Activated naive CD4-positive, alpha-beta T cell treated with anti-CD3 and anti-CD28 coated beads, Interleukin-2, amount 50 U/mL, for 72 hours (primary cell): Measurements from ENCODE around the gene FAM24A. TPM values are rescaled to one million over a fixed set of nuclear protein-coding genes. Genes with fewer than 3 reads are reported as not detected.
"Not testable (repeated sequence)": the region's sequence is repeated elsewhere in the genome, so short reads cannot be mapped to it uniquely, and the experiment has no call there.

Experiments
- ATAC-seq, 2 donors: fragments of 150-1000 bp; cut with Tn5 transposase; 2 replicates each; pipeline ENCODE4 v1.10.0; 2021; ENCODE audit warnings: mild to moderate bottlenecking in 2 of 2, moderate library complexity in 2 of 2
- DNase-seq, 2 donors: peaks; one replicate each; pipeline ENCODE4 v3.0.0; 2021 to 2022; ENCODE audit warnings: low spot score in 2 of 2
- H3K27ac Mint-ChIP-seq, 2 donors: one replicate each; pipeline ENCODE4 v1.8.0; 2022; ENCODE audit warnings: mild to moderate bottlenecking in 2 of 2, mixed read lengths in 2 of 2
- H3K36me3 Mint-ChIP-seq, 2 donors: one replicate each; pipeline ENCODE4 v1.8.0; 2022; ENCODE audit warnings: mixed read lengths in 2 of 2
- H3K9me3 Mint-ChIP-seq, 2 donors: one replicate each; pipeline ENCODE4 v1.8.0; 2022; ENCODE audit warnings: mixed read lengths in 2 of 2
- total RNA-seq, 2 donors: library from RNA; stranded (reverse); gene quantifications; one replicate each; pipeline ENCODE4 v1.2.3, GENCODE V29; 2022

FAM24A gene, protein sequence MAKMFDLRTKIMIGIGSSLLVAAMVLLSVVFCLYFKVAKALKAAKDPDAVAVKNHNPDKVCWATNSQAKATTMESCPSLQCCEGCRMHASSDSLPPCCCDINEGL
- not detected for total RNA-seq

DNA sequence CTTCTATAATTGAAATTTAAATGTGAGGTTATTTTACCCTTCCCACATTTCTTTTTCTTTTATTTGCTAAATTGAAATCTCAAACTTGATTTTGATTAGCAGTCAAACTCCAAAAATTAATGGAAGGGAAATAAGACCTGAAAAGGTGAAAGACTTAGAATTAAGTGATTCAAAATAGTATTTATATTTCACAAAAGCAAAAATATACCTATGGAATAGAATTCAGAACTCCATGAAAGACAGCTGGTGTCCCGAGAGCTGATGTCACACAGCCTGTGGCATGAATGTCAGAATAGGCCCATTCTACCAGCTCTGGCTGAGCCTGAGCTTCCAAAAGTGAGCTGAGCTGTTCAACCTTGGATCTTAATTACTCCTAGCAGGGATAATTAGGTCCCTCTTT is at the start of gene FAM24A:
Gene FAM24A, plus strand, starts transcription at position 301 of the 400 bp plus-strand sequence. CDS start 1,025 bp downstream, outside the sequence.
- H3K36me3 Mint-ChIP-seq = no peaks in the 10 kb centered on the region
- DNase-seq (no peak), ATAC-seq (no peak)
- H3K27ac Mint-ChIP-seq = no peak within 1 kb of the TSS
- H3K9me3 Mint-ChIP-seq = peaks cover 4% of the 10 kb centered on the region in 2 donors

DNA sequence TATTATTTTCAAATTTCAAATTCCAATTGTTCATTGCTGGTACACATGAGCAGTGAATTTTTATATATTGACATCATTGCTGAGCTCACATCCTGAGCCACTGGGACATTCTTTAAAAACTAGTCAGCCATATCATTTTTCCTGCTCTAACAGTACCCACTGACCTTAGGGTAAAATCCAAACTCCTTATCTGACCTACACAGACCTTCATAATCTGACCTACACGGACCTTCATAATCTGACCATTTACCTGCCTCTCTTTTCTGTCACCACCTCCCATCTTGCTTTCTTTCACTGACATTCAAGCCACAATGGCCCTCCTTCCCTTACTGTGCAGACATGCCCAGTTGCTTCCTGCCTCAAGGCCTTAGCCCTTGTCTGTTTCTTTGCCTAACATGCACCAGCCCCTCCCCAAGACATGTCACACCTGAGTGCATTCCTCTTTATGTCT is 48.7 kb upstream of the FAM24A start:
- ATAC-seq (no peak), DNase-seq (no peak)
- H3K9me3 Mint-ChIP-seq = peaks cover 0 to 3% of the 10 kb centered on the region in 2 donors
- H3K27ac Mint-ChIP-seq = no peak overlapping the region
- H3K36me3 Mint-ChIP-seq = peaks cover 7 to 15% of the 10 kb centered on the region in 2 donors

DNA sequence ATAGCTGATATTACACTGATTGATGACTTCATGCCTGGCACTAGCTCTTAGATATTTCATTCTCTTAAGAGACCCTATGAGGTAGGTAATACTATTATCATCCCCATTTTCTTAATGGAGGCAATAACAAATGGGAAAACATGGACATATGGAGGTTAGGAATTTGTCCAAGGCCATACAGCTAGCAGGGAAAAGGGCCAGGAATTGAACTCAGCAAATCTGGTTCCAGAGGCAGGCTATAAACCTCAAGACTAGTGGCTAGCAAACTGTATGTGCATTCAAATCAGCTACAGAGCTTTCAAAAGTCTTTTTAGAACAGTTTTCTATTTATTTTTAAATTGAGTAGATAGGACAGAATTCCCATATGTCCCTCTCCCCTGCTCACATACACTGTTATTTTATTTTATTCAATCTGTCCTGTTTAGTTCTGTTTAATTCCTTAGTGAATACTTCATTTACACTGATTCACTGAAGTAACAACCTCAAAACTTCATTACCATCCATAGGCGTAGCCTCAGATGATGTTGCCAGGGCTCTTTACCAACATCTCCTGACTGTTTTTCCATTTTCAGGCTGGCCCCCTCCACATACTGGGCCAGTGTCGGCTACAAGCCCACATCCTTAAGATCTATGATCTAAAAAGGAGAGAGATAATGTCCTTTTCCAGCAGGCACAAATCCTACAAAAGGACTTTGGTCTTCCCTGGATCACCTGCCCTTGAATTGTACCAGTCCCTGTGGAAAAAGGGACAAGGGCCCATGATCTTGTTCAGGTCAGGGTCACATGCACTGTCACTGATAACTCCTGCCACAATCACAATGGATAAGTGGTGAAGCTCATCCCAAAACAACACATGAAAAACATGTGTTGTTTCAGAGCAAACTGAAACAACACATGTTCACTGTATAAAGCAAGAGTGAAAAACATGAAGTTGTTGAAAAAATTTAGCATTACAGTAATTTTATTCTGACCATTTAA is 46.9 kb upstream of the FAM24A start:
- ATAC-seq = no peak
- Mint-ChIP-seq H3K27ac (no peak overlapping the region), H3K36me3 (peaks cover 7 to 26% of the 10 kb centered on the region in 2 donors), H3K9me3 (peaks cover 0 to 10% of the 10 kb centered on the region in 2 donors)
- DNase-seq = no peak

DNA sequence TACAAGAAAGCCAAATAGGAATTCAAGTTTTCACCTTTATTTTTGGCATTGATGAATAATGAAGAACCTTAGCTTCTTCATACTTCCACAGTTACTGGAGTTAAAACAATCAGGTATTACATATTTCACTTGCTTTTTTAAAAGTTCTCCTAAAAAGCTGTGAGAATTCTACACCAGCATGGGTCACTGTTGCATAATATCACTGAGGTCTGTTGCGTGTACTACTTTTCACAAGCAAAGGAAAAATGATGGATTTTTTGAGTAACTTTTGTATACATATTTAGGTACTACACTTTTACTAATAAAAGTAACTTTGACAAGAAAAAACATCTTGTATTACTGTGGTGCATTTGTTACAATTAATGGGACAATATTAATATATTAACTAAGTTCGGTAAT is 46.2 kb upstream of the FAM24A start:
- H3K27ac Mint-ChIP-seq = no peak overlapping the region
- no peak for DNase-seq
- no peak for ATAC-seq
- peaks cover 3 to 27% of the 10 kb centered on the region in 2 donors for H3K36me3 Mint-ChIP-seq
- peaks cover 0 to 10% of the 10 kb centered on the region in 2 donors for H3K9me3 Mint-ChIP-seq

DNA sequence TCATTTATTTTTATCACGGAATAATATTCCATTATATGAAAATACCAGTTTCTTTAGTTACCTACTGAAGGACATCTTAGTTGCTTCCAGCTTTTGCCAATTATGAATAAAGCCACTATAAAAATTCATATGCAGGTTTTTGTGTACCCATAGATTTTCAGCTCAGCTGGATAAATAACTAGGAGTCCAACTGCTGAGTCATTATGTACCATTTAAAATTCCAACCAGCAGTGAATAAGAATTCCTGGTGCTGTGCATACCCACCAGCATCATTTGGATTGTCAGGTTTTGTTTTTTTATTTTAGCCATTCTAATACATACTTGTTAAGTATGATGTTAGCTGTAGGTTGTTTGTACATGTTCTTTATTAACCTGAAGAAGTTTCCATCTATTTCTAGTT is 45.5 kb upstream of the FAM24A start:
- DNase-seq (no peak), ATAC-seq (no peak)
- Mint-ChIP-seq H3K36me3 (peaks cover 0 to 33% of the 10 kb centered on the region in 2 donors), H3K9me3 (peaks cover 0 to 15% of the 10 kb centered on the region in 2 donors), H3K27ac (no peak overlapping the region)

DNA sequence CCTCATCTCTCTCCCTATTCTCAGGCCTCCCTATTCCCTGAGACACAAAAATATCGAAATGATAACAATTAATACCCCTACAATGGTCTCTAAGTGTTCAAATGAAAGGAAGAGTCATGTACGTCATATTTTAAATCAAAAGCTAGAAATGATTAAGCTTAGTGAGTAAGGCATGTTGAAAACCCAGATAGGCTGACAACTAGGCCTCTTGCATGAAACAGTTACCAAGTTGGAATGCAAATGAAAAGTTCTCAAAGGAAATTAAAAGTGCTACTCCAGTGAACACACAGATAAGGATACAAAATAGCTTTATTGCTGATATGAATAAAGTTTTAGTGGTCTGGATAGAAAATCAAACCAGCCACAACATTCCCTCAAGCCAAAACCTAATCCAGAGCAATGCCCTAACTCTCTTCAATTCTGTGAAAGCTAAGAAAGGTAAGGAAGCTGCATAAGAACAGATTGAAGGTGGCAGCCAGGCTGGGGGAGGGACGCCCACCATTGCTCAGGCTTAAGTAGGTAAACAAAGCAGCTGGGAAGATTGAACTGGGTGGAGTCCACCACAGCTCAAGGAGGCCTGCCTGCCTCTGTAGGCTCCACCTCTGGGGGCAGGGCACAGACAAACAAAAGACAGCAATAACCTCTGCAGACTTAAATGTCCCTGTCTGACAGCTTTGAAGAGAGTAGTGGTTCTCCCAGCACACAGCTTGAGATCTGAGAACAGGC is 43.5 kb upstream of the FAM24A start:
- DNase-seq, H3K27ac Mint-ChIP-seq, ATAC-seq: not testable (repeated sequence)
- H3K36me3 Mint-ChIP-seq = peaks cover 0 to 45% of the 10 kb centered on the region in 2 donors
- peaks cover 0 to 15% of the 10 kb centered on the region in 2 donors for H3K9me3 Mint-ChIP-seq

DNA sequence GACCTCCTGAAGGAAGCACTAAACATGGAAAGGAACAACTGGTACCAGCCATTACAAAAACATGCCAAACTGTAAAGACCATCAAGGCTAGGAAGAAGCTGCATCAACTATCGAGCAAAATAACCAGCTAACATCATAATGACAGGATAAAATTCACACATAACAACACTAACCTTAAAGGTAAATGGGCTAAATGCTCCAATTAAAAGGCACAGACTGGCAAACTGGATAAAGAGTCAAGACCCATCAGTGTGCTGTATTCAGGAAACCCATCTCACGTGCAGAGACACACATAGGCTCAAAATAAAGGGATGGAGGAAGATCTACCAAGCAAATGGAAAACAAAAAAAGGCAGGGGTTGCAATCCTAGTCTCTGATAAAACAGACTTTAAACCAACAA is 41.6 kb upstream of the FAM24A start:
- Mint-ChIP-seq H3K9me3 (peaks cover 0 to 17% of the 10 kb centered on the region in 2 donors), H3K36me3 (peaks cover under 1 to 56% of the 10 kb centered on the region in 2 donors)
- not testable (repeated sequence) for H3K27ac Mint-ChIP-seq, DNase-seq, ATAC-seq

DNA sequence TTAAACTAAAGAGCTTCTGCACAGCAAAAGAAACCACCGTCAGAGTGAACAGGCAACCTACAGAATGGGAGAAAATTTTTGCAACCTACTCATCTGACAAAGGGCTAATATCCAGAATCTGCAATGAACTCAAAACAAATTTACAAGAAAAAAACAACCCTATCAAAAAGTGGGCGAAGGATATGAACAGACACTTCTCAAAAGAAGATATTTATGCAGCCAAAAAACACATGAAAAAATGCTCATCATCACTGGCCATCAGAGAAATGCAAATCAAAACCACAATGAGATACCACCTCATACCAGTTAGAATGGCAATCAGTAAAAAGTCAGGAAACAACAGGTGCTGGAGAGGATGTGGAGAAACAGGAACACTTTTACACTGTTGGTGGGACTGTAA is 38.5 kb upstream of the FAM24A start:
- peaks cover 17 to 76% of the 10 kb centered on the region in 2 donors for H3K36me3 Mint-ChIP-seq
- peaks cover 0 to 26% of the 10 kb centered on the region in 2 donors for H3K9me3 Mint-ChIP-seq
- not testable (repeated sequence) for DNase-seq, ATAC-seq, H3K27ac Mint-ChIP-seq

DNA sequence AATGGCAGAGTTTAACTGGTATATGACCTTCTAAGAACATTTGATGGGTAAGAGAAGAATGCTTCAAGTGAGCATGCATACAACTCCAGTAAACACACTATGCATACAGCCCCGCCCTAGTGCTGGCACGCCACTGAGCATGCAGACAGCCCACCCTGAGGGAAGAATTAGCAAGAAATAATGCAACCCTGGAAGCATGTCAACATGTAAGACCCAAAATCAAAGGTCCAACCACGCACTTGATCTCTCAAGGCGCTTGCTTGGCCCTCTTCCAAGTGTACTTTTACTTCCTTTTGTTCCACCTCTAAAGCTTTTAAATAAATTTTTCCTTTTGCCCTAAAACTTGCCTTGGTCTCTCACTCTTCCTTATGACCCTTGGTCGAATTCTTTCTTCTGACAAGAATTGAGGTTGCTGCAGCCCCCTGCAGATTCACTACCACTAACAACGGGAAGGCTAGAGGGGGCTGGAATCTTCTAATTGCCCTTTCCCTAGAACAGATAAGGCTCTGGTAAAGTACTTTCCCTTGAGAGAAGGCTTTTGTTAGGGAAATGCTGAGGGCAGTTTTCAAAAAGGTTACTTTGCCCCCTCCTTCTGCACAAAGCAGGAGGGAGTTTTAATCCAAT is 34.5 kb upstream of the FAM24A start:
- DNase-seq (no peak), ATAC-seq (no peak)
- H3K36me3 Mint-ChIP-seq = peaks cover 56 to 72% of the 10 kb centered on the region in 2 donors
- H3K9me3 Mint-ChIP-seq = peaks cover 0 to 16% of the 10 kb centered on the region in 2 donors
- no peak overlapping the region for H3K27ac Mint-ChIP-seq

DNA sequence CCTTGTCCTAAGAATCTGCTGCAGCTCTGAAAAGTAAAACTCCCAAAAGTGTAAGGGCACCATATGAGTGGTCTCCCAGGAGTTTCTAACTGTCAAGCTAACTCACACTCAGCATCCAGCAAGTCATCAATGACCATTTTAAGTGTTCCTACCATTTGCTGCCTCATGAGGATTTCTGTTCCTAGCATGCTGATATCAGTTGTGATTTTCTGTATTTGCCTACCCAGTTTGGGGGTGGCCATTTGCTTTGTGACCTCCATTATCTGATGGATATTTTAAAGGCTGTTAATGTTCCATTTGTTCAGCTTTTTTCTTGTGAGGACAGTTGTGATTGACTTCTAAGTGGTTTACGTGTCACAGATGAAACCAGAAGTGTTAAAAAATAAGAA is 33.9 kb upstream of the FAM24A start:
- H3K9me3 Mint-ChIP-seq = peaks cover 0 to 16% of the 10 kb centered on the region in 2 donors
- DNase-seq (no peak), ATAC-seq (no peak)
- H3K27ac Mint-ChIP-seq = no peak overlapping the region
- H3K36me3 Mint-ChIP-seq = peaks cover 57 to 72% of the 10 kb centered on the region in 2 donors

DNA sequence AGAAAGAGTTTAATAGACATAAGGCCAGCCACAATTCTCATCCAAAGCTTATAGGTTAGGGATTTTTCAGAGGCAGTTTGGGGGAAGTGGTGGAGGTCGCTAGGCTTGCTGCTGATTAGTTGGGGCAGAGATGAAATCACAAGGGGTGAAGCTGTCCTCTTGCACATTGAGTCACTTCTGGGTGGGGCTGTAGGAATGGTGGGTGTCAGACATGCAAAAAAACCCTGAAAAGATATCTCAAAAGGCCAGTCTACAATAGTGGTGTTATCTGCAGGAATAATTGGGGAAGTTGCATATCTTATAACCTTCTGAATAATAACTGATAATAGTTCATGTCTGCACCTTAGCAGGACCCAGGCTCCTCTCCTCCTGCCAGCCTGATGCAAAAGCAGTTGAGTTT is 33.1 kb upstream of the FAM24A start:
- peaks cover 57 to 66% of the 10 kb centered on the region in 2 donors for H3K36me3 Mint-ChIP-seq
- H3K9me3 Mint-ChIP-seq = peaks cover 0 to 16% of the 10 kb centered on the region in 2 donors
- no peak for DNase-seq
- H3K27ac Mint-ChIP-seq = no peak overlapping the region
- ATAC-seq = no peak

DNA sequence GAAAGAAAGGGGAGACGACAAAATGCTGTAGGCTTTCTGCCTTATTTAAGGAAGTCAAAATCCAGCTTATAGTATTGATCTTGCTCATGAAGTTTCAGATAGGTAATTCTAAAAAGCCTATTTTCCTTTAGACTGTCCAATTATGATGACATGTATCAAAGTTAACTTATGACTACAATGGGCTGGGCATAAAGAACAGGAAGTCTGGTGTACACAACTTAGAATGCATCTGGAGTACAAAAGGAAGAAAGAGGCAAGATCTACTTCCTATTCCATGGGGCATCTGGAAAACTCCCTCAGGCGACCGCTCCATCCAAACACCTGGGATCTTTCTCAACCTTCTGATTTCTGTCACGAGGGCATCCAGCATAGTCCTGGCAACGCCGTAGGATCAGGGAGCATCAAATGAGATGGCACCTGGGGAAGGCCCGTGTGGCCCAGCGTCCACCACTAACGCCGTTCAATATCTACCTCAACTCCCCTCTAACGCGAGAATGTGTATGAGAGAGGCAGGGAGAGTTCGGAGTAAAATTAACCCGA is 31.5 kb upstream of the FAM24A start:
- no peak for DNase-seq
- peak overlapping the region; percentile 95 to 96 for H3K27ac Mint-ChIP-seq
- peak; percentile 39 to 48 for ATAC-seq
- H3K36me3 Mint-ChIP-seq = peaks cover 56 to 59% of the 10 kb centered on the region in 2 donors
- H3K9me3 Mint-ChIP-seq = peaks cover 0 to 13% of the 10 kb centered on the region in 2 donors

DNA sequence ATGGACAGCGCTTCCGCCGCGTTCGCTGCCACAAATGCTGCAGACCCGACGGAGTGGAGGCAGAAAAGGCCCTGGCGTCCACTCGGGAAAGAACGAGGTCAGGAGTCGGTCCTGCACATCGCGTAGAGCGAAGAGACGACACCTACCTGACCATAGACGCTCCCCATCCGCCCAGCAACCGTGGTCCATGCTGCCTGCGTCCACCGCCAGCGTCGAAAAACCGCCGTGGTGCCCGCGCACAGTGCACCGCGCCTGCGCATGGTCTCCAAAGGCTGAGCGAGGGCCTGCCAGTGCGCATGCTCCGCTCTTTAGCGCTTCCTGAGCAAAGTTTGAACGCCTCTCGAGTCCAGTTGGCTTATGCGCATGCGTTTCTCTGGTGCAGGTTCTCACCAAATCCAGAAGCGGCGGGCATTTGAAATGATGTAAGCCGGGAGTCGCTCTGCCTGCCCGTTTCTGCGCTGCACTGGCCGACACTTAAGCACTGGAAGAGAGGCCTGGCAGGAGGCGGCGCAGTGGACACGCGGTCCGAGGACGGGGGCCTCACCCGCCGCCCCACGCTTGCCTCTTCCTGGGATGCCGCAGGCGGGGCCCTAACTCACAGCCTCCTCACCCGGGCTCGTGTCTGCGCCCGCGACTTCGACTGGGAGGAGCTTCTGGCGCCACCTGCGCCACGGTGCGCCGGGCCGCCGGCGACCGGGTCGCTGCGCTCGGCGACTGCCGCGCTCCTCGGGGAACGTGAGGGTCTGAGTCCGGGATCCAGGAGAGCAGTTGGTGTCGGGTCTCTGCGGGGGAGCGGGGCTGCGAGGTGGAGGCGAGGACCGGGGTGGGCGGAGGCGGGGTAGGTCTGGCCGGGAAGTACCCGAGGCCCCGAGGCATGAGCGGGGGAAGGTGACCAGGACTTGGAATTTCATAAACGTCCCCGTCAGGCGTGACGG is 30.8 kb upstream of the FAM24A start, which contains the start of gene FAM24B:
Gene FAM24B, minus strand, starts transcription at position 243 of the 935 bp plus-strand sequence. CDS start 29,066 bp downstream, outside the sequence.
- H3K9me3 Mint-ChIP-seq = peaks cover 0 to 6% of the 10 kb centered on the region in 2 donors
- H3K36me3 Mint-ChIP-seq = peaks cover 49 to 59% of the 10 kb centered on the region in 2 donors

DNA sequence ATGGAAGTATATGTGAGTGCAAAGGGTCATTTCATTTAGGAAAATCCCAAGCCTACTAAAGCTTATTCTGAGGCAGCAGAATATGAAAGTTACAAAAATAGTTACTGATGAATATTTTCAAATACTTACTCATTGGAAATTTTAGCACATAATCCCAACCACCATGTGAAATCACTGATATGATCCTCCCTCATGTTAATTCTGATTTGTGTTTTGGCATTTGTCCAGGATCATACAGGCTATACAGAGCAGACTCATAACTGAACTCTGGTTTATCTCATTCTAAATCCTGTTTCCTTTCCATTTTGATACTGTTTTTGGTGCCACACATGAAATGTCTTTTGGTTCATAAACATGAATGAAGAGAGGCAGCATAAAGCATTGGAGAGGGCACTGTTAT is 27.6 kb upstream of the FAM24A start:
- H3K36me3 Mint-ChIP-seq = peaks cover 36 to 39% of the 10 kb centered on the region in 2 donors
- H3K27ac Mint-ChIP-seq = no peak overlapping the region
- no peaks in the 10 kb centered on the region for H3K9me3 Mint-ChIP-seq
- DNase-seq (no peak), ATAC-seq (peak in 1 of 2 donors; percentile 37)

More for the DNA sequence above, 30.8 kb upstream of the FAM24A start, which contains the start of gene FAM24B:
- ATAC-seq (peak; percentile 79 to 85), DNase-seq (peak; percentile 87 to 96)
- peak within 1 kb of the TSS; percentile 95 to 96 for H3K27ac Mint-ChIP-seq

DNA sequence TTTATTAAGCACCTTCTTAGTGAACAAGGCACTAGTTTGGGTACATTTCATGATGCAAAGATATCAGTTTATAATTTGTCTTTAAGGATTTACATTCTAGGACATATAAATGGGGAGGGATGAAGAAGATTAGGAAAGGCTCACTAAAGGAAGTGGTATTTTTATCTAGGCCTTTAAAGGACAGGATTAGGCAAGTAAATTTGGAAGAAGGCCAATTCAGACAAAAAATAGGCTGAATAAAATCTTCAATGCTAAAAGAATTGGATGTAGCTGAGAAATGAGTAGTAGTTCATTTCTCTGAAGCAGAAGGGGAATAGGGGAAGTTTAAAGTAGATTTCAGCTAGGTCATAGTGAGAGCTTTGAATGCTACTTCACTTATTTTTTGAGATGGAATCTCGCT is 26.2 kb upstream of the FAM24A start:
- DNase-seq (no peak), ATAC-seq (no peak)
- Mint-ChIP-seq H3K36me3 (peaks cover 28 to 29% of the 10 kb centered on the region in 2 donors), H3K9me3 (no peaks in the 10 kb centered on the region), H3K27ac (peak overlapping the region in 1 of 2 donors; percentile 50)
